OCI-LY7 (cell line): ENCODE data around the gene RAD51B. TPM values are rescaled to one million over a fixed set of nuclear protein-coding genes. Genes with fewer than 3 reads are reported as not detected.

Experiments
- BruUV-seq: library from RNA; stranded (reverse); fragments of 400-500 nt; replicated peaks from 2 replicates; lab custom pipeline; 2021; lab: Mats Ljungman, UMichigan
- CTCF ChIA-PET: fragments of 300-600 bp; sonication (Branson Sonifier 250); formaldehyde crosslinking; loops from one replicate; lab custom pipeline; 2022; ENCODE audit warnings: antibody characterized with exemption; ENCODE audit not compliant: unreplicated experiment; lab: Charles Lee
- POLR2A ChIA-PET: fragments of 300-600 bp; sonication (Branson Sonifier 250); formaldehyde crosslinking; loops from one replicate; lab custom pipeline; 2022; ENCODE audit warnings: antibody characterized with exemption; lab: Charles Lee
- DNase-seq: peaks from one replicate; pipeline ENCODE4 v3.0.0-alpha.2; 2015; ENCODE audit warnings: low spot score
- H2AFZ ChIP-seq: fragments of 200-600 bp; sonication (generic), shearing (Covaris generic); 2 replicates; pipeline ENCODE4 v1.6.1; 2014; ENCODE audit warnings: mild to moderate bottlenecking, antibody characterized with exemption, low read length, moderate library complexity
- H3K27ac ChIP-seq: fragments of 200-600 bp; sonication (generic); 2 replicates; pipeline ENCODE4 v1.5.1; 2014; ENCODE audit warnings: mixed run types, low read depth, mild to moderate bottlenecking, moderate library complexity, low read length, inconsistent platforms; ENCODE audit not compliant: poor library complexity, severe bottlenecking
- H3K36me3 ChIP-seq: fragments of 200-600 bp; sonication (generic); 2 replicates; pipeline ENCODE4 v1.6.1; 2014; ENCODE audit warnings: mild to moderate bottlenecking, antibody characterized with exemption, low read length, moderate library complexity, mixed read lengths; ENCODE audit not compliant: insufficient read depth
- H3K4me1 ChIP-seq: fragments of 200-600 bp; sonication (generic); 2 replicates; pipeline ENCODE4 v1.5.1; 2014; ENCODE audit warnings: mild to moderate bottlenecking, low read length; ENCODE audit not compliant: insufficient read depth, poor library complexity, severe bottlenecking
- H3K4me2 ChIP-seq: fragments of 200-600 bp; sonication (generic); 2 replicates; pipeline ENCODE4 v1.6.1; 2014; ENCODE audit warnings: mild to moderate bottlenecking, low read length
- H3K4me3 ChIP-seq: fragments of 200-600 bp; sonication (generic); 2 replicates; pipeline ENCODE4 v1.5.1; 2014; ENCODE audit warnings: mild to moderate bottlenecking, low read depth, low read length; ENCODE audit not compliant: poor library complexity, severe bottlenecking
- H3K79me2 ChIP-seq: fragments of 200-600 bp; sonication (generic); 2 replicates; pipeline ENCODE4 v1.6.1; 2016; ENCODE audit warnings: low read depth, mild to moderate bottlenecking, low read length, moderate library complexity, mixed read lengths; ENCODE audit not compliant: insufficient read depth
- H3K9me2 ChIP-seq: fragments of 200-600 bp; sonication (generic); 2 replicates; pipeline ENCODE4 v1.6.1; 2016; ENCODE audit warnings: mild to moderate bottlenecking, low read length, mixed read lengths; ENCODE audit not compliant: insufficient read depth
- H3K9me3 ChIP-seq: fragments of 200-600 bp; sonication (generic); 2 replicates; pipeline ENCODE4 v1.6.1; 2014; ENCODE audit warnings: mild to moderate bottlenecking, mixed run types, low read length, mixed read lengths
- H4K20me1 ChIP-seq: fragments of 200-600 bp; sonication (generic); 2 replicates; pipeline ENCODE4 v1.6.1; 2014; ENCODE audit warnings: mild to moderate bottlenecking, antibody characterized with exemption, low read length, moderate library complexity, mixed read lengths; ENCODE audit not compliant: insufficient read depth
- EZH2phosphoT487 ChIP-seq: fragments of 200-600 bp; sonication (generic); IDR thresholded peaks from 2 replicates; pipeline ENCODE4 v1.6.1; 2018; ENCODE audit warnings: low read depth, borderline replicate concordance, mild to moderate bottlenecking, mixed run types, antibody characterized with exemption, low read length, moderate library complexity, mixed read lengths
- intact Hi-C: fragments of 100-400 bp; cut with micrococcal nuclease; formaldehyde crosslinking; loops from one replicate; pipeline ENCODE4 v1.10.0; 2022; ENCODE audit not compliant: unreplicated experiment
- total RNA-seq, 2 experiments: library from RNA; depleted of rRNA in 1 of 2; stranded (reverse); fragments of >200 nt in 1 of 2; shearing (Covaris generic) in 1 of 2; gene quantifications; 2 replicates each; pipeline ENCODE4 v1.2.3, GENCODE V29; 2014 to 2022
- TF ChIP-seq, protein P1 (sequence below): fragments of 200-600 bp; sonication (generic); conservative IDR thresholded peaks from 2 replicates; pipeline ENCODE4 v1.5.1; 2014; ENCODE audit warnings: mild to moderate bottlenecking, antibody characterized with exemption, low read length, moderate library complexity, mixed read lengths

RAD51B gene
- total RNA-seq, 2 experiments from 2014 or later: 41.4 to 89.9 TPM

- Histone ChIP-seq H3K9me2 (no peaks in the 10 kb centered on the region), H3K9me3 (no peaks in the 10 kb centered on the region), H3K36me3 (no peaks in the 10 kb centered on the region), H3K4me3 (no peak overlapping the region), H3K27ac (no peak overlapping the region), H3K4me2 (no peak overlapping the region), H3K79me2 (no peaks in the 10 kb centered on the region), H2AFZ (no peak overlapping the region), H4K20me1 (no peaks in the 10 kb centered on the region), H3K4me1 (no peaks in the 10 kb centered on the region)
- intact Hi-C loops: no loop called here
- TF ChIP-seq, protein P1, sequence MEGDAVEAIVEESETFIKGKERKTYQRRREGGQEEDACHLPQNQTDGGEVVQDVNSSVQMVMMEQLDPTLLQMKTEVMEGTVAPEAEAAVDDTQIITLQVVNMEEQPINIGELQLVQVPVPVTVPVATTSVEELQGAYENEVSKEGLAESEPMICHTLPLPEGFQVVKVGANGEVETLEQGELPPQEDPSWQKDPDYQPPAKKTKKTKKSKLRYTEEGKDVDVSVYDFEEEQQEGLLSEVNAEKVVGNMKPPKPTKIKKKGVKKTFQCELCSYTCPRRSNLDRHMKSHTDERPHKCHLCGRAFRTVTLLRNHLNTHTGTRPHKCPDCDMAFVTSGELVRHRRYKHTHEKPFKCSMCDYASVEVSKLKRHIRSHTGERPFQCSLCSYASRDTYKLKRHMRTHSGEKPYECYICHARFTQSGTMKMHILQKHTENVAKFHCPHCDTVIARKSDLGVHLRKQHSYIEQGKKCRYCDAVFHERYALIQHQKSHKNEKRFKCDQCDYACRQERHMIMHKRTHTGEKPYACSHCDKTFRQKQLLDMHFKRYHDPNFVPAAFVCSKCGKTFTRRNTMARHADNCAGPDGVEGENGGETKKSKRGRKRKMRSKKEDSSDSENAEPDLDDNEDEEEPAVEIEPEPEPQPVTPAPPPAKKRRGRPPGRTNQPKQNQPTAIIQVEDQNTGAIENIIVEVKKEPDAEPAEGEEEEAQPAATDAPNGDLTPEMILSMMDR: no peak
- no peak for TF ChIP-seq EZH2phosphoT487
- ChIA-PET CTCF (no interaction called here), POLR2A (interaction anchor here (0.7 kb wide), 1 partner anchor 423 kb away, joined by 3 read pairs; no protein-coding TSS in a partner anchor)
- BruUV-seq: no TSS peak
- no peak for DNase-seq
Measured at GRCh38 chr14:68651075-68651474, 831.5 kb downstream of the RAD51B start.

DNA sequence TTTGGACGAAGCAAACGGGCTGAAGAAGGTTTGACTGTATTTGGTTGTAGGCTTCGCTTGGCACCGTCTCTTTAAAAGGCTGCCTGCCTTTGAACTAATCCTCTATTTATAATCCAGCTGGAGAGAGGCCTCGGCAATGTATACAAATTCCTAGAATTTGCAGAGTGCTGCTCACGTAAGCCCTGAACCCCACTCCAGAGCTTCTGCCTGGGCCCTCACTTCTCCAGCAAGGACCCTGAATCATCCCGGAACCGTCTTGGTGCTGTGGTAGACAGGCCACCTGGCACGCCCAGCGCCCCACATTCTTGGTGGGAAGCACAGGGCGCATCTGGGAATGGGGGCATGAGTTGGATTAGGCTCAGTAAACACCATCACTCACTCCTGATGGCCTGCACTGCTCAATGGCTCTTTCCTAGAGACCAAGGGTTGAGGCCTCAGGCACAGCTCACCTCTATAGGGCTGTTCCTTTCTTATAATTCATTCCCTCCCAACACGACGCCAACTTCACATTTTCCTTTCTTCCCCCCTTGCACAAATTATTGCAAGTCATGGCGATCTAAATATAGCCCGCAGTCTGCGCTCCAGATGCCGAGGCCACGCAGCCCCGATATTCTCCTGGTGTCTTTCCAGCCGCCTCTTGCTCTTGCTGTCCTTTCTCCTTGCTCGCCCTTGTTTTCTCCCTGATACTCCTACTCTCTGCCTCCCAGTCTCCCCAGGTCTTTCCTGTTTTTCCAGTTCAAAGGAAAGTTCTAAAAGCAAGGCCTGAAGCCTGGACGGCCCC, 832.3 kb downstream of the RAD51B start:
- H2AFZ ChIP-seq: no peak overlapping the region
- H3K9me3 ChIP-seq: no peaks in the 10 kb centered on the region
- intact Hi-C loops: no loop called here
- H3K4me3 ChIP-seq: no peak overlapping the region
- no peaks in the 10 kb centered on the region for H4K20me1 ChIP-seq
- no peaks in the 10 kb centered on the region for H3K9me2 ChIP-seq
- no peak overlapping the region for H3K27ac ChIP-seq
- DNase-seq: no peak
- no peak overlapping the region for H3K4me2 ChIP-seq
- TF ChIP-seq, protein P1: no peak
- TF ChIP-seq EZH2phosphoT487: no peak
- H3K36me3 ChIP-seq: no peaks in the 10 kb centered on the region
- H3K4me1 ChIP-seq: no peaks in the 10 kb centered on the region
- H3K79me2 ChIP-seq: no peaks in the 10 kb centered on the region
- POLR2A ChIA-PET: no interaction called here
- BruUV-seq: no TSS peak
- CTCF ChIA-PET: no interaction called here

- intact Hi-C loops: no loop called here
- POLR2A ChIA-PET: no interaction called here
- Histone ChIP-seq H3K9me3 (no peaks in the 10 kb centered on the region), H3K27ac (no peak overlapping the region), H3K4me2 (no peak overlapping the region), H3K4me3 (no peak overlapping the region), H3K9me2 (no peaks in the 10 kb centered on the region), H3K4me1 (no peaks in the 10 kb centered on the region), H4K20me1 (no peaks in the 10 kb centered on the region), H2AFZ (no peak overlapping the region), H3K79me2 (no peaks in the 10 kb centered on the region), H3K36me3 (no peaks in the 10 kb centered on the region)
- CTCF ChIA-PET: no interaction called here
- no peak for DNase-seq
- TF ChIP-seq EZH2phosphoT487: no peak
- TF ChIP-seq, protein P1: no peak
- BruUV-seq: no TSS peak
Measured at GRCh38 chr14:68652433-68652690, 832.8 kb downstream of the RAD51B start.
